ENCODE data around the gene POLR2L. TPM values are rescaled to one million over a fixed set of nuclear protein-coding genes. Genes with fewer than 3 reads are reported as not detected.
A peak's percentile ranks its signal among the peaks of the same experiment; 100 is the strongest.

Gene POLR2L
- total RNA-seq, 1 donor from 2014 or later = 267 TPM

DNA sequence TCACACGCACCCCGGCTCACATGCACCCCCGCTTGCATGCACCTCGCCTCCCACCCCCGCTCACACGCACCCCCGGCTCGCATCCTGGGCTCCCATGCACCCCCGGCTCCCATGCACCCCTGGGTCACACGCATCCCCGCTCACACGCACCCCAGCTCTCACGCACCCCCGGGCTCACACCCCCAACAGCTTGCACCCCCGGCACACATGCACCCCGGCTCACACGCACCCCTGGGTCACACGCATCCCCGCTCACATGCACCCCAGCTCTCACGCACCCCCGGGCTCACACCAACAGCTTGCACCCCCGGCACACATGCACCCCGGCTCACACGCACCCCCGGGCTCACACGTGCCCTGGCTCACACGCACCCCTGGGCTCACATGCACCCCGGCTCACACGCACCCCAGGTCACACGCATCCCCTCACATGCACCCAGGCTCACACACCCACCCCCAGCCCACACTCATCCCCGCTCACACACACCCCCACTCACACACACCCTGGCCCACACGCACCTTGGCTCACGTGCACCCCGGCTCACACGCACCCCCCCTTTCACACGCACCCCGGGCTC, 16.5 kb upstream of the POLR2L start:
- intact Hi-C loops (cut with DNase I) = no loop called here
- DNase-seq = no peak

DNA sequence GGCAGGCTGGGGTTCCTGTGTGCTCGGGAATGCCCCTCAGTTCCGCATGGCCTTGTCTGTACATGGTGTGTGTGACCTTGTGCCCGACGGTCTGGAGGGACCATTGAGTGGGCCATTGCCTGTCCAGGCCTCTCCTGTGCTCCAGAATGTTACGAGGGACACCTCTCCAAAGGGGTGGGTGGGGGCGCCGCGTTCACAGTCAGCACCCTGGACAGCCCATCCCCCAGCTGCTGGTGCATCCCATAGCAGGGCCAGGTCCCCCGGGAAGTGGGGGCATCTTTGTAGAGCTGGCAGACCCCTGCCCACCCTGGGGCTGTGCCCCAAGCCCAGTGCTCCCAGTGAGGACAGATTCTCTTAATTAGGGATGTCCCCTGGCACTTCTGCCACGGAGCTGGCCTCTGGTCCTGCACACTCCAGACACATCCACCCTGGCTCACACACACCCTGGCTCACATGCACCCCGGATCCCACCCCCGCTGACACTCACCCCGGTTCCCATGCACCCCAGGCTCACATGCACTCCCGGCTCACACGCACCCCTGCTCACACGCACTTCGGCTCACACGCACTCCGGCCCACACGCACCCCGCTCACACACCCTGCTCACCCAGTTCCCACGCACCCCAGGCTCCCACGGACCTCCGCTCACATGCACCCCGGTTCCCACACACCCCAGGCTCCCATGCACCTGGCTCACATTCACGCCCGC, 15.9 kb upstream of the POLR2L start:
- DNase-seq = no peak
- no peak for ATAC-seq (ENCODE audit: poor library complexity)
- intact Hi-C loops (cut with DNase I) = no loop called here

More for the DNA sequence above, 16.5 kb upstream of the POLR2L start:
- ATAC-seq (ENCODE audit: poor library complexity) = no peak

DNA sequence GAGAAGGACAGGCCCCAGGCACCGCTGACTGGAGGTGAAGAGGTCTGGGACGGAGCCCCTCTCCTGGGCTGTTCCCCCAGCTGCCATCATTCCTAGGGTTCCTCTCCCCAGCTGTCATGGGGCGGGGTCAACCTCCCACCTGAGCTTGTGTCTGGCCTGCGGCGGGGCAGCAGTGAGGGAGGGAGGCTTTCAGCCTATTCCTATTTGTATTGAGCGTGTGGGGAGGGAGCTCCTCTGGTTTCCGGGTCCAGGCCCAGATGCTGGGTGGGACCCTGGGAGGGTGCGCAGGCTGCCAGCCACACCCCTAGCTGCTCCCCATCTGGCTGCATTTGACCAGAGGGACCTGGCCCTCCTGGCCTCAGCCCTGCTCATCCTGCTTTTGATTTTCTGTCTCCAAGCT, 14.1 kb upstream of the POLR2L start:
- DNase-seq (no peak), ATAC-seq (ENCODE audit: poor library complexity) (no peak)
- intact Hi-C loops (cut with DNase I) = no loop called here

DNA sequence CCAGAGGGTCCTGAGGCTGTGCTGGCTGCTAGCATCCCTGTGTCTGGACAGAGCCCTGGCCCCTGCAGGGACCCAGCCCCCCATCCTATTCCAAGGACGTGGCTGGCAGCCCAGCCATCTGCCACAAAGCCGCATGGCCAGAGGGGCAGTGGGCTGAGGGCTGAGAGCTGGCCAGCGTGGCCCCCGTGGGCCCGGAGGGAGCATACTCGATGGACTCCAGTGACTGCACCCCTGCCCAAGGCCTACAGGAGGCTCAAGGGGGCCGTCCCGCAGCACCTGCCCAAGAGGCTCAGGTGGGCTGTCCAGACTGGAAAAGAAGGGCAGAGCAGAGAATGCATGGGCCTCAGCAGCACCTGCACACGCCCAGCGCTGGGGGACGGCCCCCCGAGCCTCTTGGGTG, 13.5 kb upstream of the POLR2L start:
- ATAC-seq (ENCODE audit: poor library complexity) (no peak), DNase-seq (no peak)
- intact Hi-C loops (cut with DNase I) = no loop called here

DNA sequence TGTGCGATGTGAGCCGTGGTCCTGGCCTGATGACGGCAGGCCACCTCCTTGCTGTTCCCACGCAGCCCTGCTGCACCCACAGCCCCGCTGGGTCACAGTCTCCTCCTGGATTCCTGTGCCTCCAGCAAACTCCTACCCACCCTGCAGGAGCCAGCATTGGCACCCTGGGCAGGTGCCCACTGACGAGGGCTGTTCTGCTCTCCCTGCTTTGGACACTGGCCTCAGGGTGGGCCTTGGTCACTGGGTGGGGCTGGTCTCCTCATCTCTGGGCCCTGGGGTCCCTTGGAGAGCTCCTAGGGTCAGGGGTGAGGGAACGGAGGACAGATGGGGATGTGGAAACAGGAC, 13.0 kb upstream of the POLR2L start:
- intact Hi-C loops (cut with DNase I) = no loop called here
- ATAC-seq (ENCODE audit: poor library complexity) = no peak
- DNase-seq = no peak

DNA sequence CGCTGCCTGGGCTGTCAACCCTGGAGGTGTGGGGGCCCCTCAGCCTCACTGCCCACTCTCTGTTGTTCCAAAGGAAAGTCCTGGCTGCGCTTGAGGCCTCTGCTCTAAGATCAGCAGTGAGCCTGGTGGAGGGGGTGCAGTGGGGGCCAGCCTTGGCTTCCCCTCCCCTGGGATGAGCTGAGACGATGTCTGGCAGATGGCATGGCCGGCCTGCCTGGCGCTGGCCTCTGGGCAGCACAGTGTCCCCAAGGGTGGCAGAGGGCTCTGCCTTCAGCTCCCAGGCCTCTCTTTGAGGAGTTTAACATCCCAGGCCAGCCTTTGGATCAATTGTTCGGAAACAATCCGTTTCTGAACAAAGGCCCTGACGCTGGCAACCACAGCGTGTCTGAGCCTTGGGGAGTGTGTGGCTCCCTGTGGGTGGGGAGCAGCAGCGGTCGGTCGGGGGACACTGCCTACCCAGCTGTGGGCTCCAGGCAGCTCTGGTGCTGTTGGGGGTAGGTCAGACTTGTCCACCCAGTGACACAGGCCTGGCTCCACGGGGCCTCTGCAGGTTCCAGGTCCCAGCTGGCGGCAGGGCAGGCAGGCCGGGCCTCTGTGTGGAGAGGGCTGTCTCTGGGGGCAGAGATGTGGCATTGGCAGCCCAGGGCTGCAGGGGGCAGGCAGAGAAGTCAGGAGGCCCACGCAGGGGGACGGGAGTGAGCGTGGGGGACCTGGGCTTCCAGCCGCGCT, 12.4 kb upstream of the POLR2L start:
- intact Hi-C loops (cut with DNase I) = no loop called here
- DNase-seq = no peak
- ATAC-seq (ENCODE audit: poor library complexity) = no peak

DNA sequence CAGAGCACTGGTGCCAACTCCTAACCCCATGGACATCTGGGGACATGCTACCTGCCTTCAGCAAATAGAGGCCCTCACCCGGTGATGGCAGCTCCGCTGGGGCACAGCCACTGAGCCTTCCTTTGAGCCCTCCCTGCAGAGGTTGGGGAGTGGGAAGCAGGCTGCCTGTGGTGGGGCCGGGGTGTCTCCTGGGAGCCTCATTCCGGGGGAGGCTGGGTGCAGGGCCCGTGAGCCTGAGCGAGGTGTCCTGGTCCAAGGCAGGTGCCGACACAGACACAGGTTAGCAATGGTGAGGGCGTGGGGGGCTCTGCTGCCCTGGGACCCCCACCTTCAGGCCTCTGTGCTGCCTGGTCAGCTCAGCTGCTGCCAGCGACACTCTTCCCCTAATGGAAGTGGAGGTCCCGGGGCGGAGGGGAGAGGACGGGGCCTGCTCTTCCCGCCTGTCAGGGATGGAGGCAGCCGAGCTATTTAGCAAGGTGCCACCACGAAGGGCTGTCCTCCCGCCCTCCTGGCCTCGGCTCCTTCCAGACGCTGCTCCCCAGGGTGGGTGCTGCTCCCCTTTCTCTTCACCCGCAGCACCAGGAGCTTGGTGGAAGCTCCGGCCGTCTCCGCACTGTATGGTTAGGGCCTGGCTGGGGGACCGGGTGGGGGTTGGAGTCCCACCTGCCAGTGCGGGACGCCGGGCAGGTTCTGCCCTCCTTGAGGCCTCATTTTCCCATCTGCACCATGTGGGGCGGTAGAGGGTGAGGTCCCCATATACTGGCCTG, 11.5 kb upstream of the POLR2L start:
- DNase-seq (no peak), ATAC-seq (ENCODE audit: poor library complexity) (no peak)
- intact Hi-C loops (cut with DNase I) = no loop called here

DNA sequence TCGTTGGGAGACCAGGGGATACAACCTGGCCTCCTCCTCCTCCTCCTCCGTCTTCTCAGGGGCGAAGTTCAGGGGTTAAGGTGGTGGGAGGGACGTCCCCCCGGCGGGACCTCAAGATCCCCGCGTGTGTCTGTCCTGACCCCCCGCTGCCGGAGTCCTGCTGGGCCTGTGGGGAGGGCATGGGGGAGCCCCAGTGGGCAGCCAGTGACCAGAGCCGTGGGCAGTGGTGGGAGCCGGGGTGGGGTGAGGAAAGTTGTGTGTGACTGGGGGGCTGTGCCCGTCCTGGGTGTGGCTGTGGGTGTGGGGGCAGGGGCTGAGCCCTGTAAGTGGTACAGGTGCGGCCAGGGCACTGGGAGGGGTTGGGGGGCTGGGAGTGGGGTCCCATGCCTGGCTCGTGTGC, 10.4 kb upstream of the POLR2L start:
- intact Hi-C loops (cut with DNase I) = no loop called here
- ATAC-seq (ENCODE audit: poor library complexity) (no peak), DNase-seq (no peak)

DNA sequence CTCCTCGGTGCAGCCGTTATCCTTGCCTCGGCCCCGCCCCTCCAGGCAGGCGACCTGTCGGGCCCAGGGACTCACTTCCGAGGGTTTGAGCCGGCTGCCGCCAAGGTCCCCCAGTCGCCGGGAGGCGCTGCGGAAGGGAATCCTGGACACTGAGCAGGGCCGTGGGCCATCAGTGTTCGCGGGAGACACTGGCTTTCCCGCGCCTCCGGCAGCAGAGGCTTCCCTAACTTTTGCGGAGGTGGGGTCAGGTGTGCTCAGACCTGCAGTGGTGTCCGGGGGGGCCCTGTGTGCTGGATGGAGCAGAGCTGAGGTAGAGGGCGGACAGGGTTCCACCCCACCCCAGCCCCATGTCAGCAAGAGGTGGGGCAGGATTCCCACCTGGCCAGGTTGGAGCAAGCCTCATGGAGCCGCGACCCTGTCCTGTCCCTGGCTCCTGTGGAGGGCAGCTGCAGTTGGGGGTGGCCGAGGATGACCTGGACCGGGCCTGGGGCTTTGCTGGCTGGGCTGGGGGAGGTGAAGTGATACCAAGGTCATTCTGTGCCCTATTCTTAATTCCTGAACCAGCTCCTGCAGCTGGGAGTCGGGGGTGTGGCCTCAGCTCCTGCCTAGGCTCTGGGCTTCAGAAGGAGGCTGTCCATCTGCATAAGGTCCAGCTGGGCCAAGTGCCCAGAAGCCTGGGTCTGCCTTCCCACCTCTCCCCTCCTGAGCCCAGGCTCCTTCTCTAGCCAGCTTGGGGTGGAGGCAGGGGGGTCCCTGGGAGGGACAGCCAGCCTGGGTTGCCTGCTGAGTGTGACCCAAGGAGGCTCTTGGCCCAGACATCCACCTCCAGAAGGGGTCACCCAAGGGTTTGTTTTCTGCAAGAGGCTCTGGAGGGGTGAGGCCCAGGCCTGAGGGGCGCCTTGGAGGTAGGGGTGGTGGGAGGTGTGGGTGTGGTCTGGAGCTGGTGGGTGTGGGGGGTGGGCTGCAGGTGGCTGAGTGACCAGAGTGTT, 8.7 kb upstream of the POLR2L start:
- intact Hi-C loops (cut with DNase I) = no loop called here
- DNase-seq = no peak
- no peak for ATAC-seq (ENCODE audit: poor library complexity)

DNA sequence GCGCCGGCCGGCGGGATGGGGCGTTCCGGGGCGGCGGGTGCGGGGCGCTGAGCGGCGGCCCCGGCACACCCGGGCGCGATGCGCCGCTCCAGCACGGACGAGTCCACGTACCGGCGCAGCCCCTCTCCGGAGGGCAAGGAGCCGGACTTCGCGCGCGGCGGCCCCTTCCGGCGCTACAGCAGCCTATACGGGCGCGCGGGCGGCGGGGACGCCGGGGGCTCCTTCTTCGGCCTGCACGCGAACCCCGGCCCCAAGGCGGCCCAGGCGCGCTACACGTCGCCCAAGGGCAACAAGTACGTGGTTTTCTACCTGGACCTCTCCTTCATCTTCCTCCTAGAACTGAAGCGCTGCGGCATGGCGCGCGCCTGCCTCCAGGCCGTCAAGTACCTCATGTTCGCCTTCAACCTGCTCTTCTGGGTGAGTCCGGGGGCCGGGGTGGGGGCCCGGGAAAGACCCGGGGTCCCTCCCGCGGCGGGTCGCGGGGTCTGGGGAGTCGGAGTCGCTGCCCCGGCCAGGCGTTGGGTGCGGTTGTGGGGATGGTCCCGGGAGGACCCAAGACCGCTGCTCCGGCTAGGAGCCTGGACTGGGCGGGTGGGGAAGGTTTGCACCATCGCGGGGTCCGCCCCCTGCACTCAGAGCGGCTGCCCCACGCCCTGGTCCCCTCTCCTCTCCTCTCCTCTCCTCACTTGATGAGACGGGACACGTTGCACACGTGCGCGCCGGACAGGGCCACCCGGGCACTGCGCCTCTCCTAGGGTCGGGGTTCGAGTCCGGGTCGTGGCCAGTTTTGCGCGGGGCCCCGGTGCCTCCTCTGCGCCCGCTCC, 7.8 kb upstream of the POLR2L start:
- no peak for DNase-seq
- intact Hi-C loops (cut with DNase I) = loop anchor here (5.0 kb wide), 1 partner anchor 202 kb away; no protein-coding TSS in a partner anchor
- no peak for ATAC-seq (ENCODE audit: poor library complexity)

DNA sequence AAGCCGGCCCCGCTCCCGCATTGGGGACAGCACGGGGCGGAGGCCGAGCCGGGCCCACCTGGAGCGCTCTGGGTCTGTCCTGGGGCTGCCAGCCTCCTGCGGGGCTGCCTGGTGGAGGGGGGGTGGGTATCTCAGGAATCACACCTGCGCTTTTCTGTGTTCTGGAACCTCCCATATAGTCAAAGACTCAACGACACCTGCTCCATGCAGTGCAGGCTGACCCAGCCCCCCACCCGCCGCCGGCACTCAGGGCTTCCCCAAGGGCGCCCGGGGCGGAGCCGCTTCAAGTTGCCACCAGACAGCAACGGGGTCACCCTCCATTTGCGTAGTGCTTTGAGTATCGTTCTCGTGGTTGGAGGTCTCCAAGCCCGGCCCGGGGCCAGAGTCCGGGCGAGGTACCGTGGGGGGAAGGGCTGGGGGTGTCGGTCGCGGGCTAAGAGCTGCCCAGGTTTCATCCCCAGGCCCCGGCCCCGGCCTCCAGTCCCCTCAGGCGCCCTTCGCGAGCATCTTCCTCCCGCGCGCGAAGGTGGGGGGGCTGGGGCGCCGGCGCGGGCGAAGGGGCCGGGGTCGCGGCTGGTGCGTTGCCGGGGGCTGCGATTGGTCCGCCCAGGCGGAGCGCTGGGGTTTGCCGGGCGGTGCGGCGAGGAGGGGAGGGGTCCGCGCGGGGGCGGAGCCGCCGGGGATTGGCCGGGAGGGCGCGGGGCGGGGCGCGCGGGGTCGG, 6.9 kb upstream of the POLR2L start:
- no peak for DNase-seq
- no peak for ATAC-seq (ENCODE audit: poor library complexity)

DNA sequence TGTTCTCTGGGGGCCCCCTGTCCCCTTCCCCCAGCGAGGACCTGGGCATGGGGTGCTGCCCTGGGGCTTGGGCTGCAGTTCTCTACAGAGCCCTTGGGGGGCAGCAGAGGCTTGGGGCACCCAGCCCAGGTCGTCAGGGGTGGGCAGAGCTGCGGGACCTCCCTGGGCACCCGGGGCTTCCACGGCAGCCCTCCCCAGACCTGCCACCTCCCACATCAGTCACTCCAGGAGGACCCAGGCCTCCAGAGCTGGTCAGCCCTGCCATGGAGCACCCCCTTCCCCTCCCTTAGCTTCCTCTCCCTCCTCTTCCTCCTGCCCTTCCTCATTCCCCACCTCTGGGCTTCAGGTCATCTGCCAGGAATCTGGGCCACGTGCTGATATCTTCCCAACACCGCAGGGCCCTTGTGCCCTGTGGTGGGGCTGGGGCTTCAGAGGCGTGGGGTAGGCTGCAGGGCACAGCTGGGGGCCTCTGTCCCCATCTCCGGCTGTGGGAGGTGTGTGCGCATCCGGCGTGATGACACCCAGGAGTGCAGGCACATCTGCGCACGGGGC, 6.1 kb upstream of the POLR2L start:
- intact Hi-C loops (cut with DNase I) = loop anchor here (5.0 kb wide), 1 partner anchor 204 kb away; no protein-coding TSS in a partner anchor

More for the DNA sequence above, 6.9 kb upstream of the POLR2L start:
- intact Hi-C loops (cut with DNase I) = loop anchor here (5.0 kb wide), 1 partner anchor 203 kb away; no protein-coding TSS in a partner anchor

DNA sequence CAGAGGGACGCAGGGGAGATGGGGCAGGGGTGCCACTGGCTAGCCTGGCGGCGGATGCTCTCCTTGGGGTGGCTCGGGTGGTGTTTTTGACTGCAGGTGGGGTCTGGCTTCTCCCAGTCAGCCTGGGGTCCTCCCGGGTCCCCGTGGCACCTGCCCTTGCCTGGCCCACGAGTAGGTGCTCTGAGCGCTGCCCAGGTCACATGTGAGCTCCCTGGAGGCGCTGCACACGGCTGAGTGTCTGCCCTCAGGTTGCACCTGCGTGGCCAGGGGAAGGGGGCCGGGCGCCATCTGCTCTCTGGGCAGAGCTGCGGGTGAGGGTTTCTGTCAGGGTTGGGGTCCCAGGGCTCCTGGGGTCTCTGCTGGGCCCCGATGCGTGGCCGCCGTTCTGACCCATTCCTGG, 5.5 kb upstream of the POLR2L start:
- ATAC-seq (ENCODE audit: poor library complexity) (no peak), DNase-seq (no peak)
- intact Hi-C loops (cut with DNase I) = loop anchor here (5.0 kb wide), 1 partner anchor 204 kb away; no protein-coding TSS in a partner anchor

More for the DNA sequence above, 6.1 kb upstream of the POLR2L start:
- ATAC-seq (ENCODE audit: poor library complexity) (no peak), DNase-seq (peak; percentile 67)

DNA sequence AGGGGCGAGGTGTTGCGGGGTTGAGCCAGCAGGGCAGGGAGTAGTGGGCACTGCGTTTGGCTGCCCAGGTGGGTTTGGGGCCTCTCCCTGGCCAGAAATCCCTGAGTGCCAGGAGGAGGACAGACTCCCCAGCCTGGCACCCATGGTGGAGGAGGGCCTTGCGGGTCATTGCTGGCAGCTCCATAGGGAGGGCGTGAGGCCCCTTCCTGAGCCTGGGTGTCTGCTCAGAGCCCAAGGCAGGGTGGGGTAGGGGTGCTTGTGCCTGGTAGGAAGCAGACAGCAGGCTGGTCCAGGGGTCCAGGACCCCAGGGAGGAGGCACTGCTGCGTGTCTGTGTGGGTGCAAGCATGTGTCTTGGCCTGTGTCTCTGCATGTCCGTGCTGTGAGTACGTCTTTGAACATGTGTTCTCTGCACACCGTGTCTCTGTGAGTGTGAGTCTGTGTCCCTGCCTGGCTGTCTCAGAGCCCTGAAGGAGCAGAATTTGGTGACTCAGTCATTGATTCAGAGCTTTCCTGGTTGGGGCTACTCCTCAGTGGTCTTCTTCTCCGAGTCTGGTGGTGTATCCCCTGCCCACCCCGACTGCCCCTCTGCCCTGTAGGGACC, 4.3 kb upstream of the POLR2L start:
- no peak for ATAC-seq (ENCODE audit: poor library complexity)
- intact Hi-C loops (cut with DNase I) = loop anchor here (5.0 kb wide), 1 partner anchor 206 kb away; no protein-coding TSS in a partner anchor
- DNase-seq = no peak

DNA sequence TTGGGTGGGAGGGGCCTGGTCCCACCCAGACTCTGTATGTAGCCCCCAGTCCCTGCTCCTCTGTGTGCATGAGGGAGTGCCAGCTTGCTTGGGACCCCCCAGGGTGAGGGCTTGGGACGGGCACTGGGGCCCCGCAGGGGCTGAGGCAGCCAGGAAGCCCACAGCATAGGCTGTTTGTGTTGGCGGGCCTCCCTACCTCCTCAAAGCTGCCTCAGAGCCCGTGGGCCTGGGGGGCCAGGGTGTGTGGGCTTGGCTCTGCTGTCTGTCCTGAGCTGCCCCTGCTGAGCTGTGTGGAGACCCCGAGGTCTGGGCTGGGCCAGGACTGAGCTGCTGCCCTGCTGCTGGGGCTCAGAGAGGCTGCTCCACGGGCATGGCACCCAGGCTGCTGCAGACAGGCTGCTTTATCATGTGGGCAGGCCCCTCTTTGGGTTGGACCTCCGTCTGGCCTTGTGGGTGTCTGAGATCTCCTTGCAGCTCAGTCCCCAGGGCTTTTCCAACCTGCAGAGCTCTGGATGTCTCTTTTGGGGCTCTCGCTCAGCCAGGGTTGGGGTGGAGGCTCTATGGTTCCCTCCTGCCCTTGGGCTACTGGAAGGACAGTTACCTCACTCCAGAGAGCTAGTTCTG, 3.7 kb upstream of the POLR2L start:
- DNase-seq (no peak), ATAC-seq (ENCODE audit: poor library complexity) (no peak)
- intact Hi-C loops (cut with DNase I) = loop anchor here (5.0 kb wide), 1 partner anchor 206 kb away; no protein-coding TSS in a partner anchor
